MCF 10A (cell line): ENCODE measurements around the gene COMMD10. TPM values are rescaled to one million over a fixed set of nuclear protein-coding genes. Genes with fewer than 3 reads are reported as not detected.

Experiments used
- BruUV-seq: library from RNA; stranded (reverse); fragments of 400-500 nt; replicated peaks from 2 replicates; lab custom pipeline; 2021; lab: Mats Ljungman, UMichigan
- CTCF ChIA-PET: fragments of 300-600 bp; sonication (Branson Sonifier 250); formaldehyde crosslinking; extraction: SDS; loops from one replicate; lab custom pipeline; 2021; ENCODE audit warnings: antibody characterized with exemption, inconsistent platforms; lab: Yijun Ruan, JAX
- POLR2A ChIA-PET: fragments of 300-600, 350-650 bp; sonication (Branson Sonifier 250); formaldehyde crosslinking; extraction: SDS; loops from one replicate; lab custom pipeline; 2020; ENCODE audit warnings: antibody characterized with exemption, inconsistent platforms; lab: Yijun Ruan, JAX
- DNase-seq: peaks from one replicate; pipeline ENCODE4 v3.0.0-alpha.2; 2018; ENCODE audit not compliant: unreplicated experiment
- H3K27ac Mint-ChIP-seq: one replicate; pipeline ENCODE4 v1.8.0; 2022; ENCODE audit warnings: mild to moderate bottlenecking, low read depth, mixed read lengths; ENCODE audit not compliant: unreplicated experiment
- H3K27me3 Mint-ChIP-seq: one replicate; pipeline ENCODE4 v1.8.0; 2022; ENCODE audit warnings: mixed read lengths; ENCODE audit not compliant: insufficient read depth, unreplicated experiment
- H3K36me3 Mint-ChIP-seq: one replicate; pipeline ENCODE4 v1.8.0; 2022; ENCODE audit warnings: mild to moderate bottlenecking, moderate library complexity, mixed read lengths; ENCODE audit not compliant: insufficient read depth, unreplicated experiment
- H3K4me1 Mint-ChIP-seq: one replicate; pipeline ENCODE4 v1.8.0; 2022; ENCODE audit warnings: mixed read lengths; ENCODE audit not compliant: insufficient read depth, unreplicated experiment
- H3K4me3 Mint-ChIP-seq: one replicate; pipeline ENCODE4 v1.8.0; 2022; ENCODE audit warnings: mild to moderate bottlenecking, moderate library complexity, mixed read lengths; ENCODE audit not compliant: unreplicated experiment
- H3K9me3 Mint-ChIP-seq: one replicate; pipeline ENCODE4 v1.8.0; 2022; ENCODE audit warnings: mixed read lengths; ENCODE audit not compliant: unreplicated experiment
- intact Hi-C: fragments of 100-400 bp; cut with micrococcal nuclease; formaldehyde crosslinking; loops from 2 replicates; pipeline ENCODE4 v1.14.1; 2022
- total RNA-seq: library from RNA; stranded (reverse); gene quantifications from 2 replicates; pipeline ENCODE4 v1.2.3, GENCODE V29; 2022
- TF ChIP-seq, protein P1 (sequence below): fragments of 200-600 bp; IDR thresholded peaks from one replicate; pipeline ENCODE4 v1.8.0; 2022; ENCODE audit warnings: antibody characterized with exemption, mild to moderate bottlenecking; ENCODE audit not compliant: unreplicated experiment

The COMMD10 gene
- total RNA-seq, 1 experiment from 2014 or later: 23.2 TPM

DNA sequence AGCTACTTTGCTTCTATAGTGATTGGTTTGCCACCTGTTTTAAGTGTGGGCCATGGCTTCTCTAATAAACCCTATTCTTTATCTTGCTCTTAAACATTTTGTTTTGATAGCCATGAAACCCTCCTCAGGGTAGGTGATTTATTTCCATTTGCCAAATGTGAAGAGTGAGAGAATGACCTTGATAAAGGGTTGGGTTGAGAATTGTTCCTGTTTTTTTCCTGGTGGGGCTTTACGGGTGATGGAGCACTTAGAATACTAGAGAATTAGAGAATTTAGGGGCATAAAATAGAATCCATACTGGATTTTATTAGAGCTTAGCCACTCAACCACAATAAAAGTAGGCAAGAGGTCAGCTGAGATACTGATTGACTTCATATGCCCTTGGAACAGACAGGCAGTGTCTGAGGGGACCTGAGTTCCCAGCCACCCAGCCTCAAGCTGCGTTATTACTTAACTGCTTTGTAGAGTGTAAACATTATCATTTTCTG, 68.9 kb downstream of the COMMD10 start:
- ChIA-PET POLR2A (no interaction called here), CTCF (interaction anchor here (0.6 to 3.4 kb wide), 5 partner anchors 17 to 482 kb away, joined by 3 to 9 read pairs (median 3); no protein-coding TSS in a partner anchor)
- Mint-ChIP-seq H3K4me1 (no peaks in the 10 kb centered on the region), H3K27ac (no peak overlapping the region), H3K9me3 (peaks cover 7% of the 10 kb centered on the region), H3K4me3 (no peak overlapping the region), H3K36me3 (peaks cover 4% of the 10 kb centered on the region), H3K27me3 (no peaks in the 10 kb centered on the region)
- BruUV-seq: no TSS peak
- intact Hi-C loops: no loop called here
- no peak for DNase-seq
- TF ChIP-seq, protein P1, sequence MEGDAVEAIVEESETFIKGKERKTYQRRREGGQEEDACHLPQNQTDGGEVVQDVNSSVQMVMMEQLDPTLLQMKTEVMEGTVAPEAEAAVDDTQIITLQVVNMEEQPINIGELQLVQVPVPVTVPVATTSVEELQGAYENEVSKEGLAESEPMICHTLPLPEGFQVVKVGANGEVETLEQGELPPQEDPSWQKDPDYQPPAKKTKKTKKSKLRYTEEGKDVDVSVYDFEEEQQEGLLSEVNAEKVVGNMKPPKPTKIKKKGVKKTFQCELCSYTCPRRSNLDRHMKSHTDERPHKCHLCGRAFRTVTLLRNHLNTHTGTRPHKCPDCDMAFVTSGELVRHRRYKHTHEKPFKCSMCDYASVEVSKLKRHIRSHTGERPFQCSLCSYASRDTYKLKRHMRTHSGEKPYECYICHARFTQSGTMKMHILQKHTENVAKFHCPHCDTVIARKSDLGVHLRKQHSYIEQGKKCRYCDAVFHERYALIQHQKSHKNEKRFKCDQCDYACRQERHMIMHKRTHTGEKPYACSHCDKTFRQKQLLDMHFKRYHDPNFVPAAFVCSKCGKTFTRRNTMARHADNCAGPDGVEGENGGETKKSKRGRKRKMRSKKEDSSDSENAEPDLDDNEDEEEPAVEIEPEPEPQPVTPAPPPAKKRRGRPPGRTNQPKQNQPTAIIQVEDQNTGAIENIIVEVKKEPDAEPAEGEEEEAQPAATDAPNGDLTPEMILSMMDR: no peak

DNA sequence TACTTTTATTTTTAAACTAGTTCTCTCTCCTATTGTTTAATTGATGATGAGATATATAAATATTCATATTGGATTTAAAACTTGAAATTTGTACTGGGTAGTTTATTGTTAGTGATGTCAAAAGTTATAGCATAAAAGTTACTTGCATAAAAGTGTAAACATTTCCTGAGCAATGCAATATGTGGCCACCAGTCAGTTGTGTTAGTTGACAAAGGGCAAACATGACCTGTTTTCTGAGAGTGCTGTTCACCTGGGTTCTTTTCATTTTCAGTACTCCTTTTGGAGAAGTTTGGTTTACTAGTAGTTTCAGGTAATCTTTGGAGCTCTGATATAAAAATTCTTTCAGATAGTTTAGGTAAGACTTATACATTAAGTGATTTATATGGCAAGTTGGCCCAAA, 69.4 kb downstream of the COMMD10 start:
- intact Hi-C loops: no loop called here

DNA sequence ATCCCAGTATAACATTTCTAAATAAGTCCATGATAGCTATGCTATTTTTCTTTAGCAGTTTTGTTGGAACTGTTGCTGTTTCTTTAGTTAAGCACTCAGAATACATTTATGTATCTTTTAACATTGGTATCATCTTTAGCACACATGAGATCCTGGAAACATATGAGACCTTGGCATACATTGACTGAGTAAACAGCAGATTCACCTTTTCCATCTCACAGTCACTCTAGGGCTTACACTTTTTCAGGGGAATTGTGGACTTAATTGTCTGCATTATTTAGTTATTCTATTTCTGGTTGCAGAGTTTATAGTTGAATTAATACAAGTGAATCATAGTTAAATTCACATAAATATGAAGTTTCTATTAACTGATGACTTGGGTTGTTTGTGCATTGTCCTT, 70.1 kb downstream of the COMMD10 start:
- Mint-ChIP-seq H3K27ac (no peak overlapping the region), H3K4me1 (no peaks in the 10 kb centered on the region), H3K27me3 (no peaks in the 10 kb centered on the region), H3K4me3 (no peak overlapping the region), H3K9me3 (peaks cover 7% of the 10 kb centered on the region), H3K36me3 (peaks cover 6% of the 10 kb centered on the region)
- BruUV-seq: no TSS peak
- ChIA-PET POLR2A (no interaction called here), CTCF (interaction anchor here (0.6 to 3.4 kb wide), 2 partner anchors 18 to 1391 kb away, joined by 3 to 9 read pairs; no protein-coding TSS in a partner anchor)
- intact Hi-C loops: no loop called here
- no peak for DNase-seq
- TF ChIP-seq, protein P1: no peak

More for the DNA sequence above, 69.4 kb downstream of the COMMD10 start:
- H3K27me3 Mint-ChIP-seq: no peaks in the 10 kb centered on the region
- POLR2A ChIA-PET: no interaction called here
- H3K4me3 Mint-ChIP-seq: no peak overlapping the region
- peaks cover 7% of the 10 kb centered on the region for H3K9me3 Mint-ChIP-seq
- TF ChIP-seq, protein P1: no peak
- H3K36me3 Mint-ChIP-seq: peaks cover 4% of the 10 kb centered on the region
- CTCF ChIA-PET: interaction anchor here (0.6 to 3.4 kb wide), 4 partner anchors 17 to 1392 kb away, joined by 3 to 9 read pairs (median 3); no protein-coding TSS in a partner anchor
- no peaks in the 10 kb centered on the region for H3K4me1 Mint-ChIP-seq
- BruUV-seq: no TSS peak
- no peak overlapping the region for H3K27ac Mint-ChIP-seq
- no peak for DNase-seq

DNA sequence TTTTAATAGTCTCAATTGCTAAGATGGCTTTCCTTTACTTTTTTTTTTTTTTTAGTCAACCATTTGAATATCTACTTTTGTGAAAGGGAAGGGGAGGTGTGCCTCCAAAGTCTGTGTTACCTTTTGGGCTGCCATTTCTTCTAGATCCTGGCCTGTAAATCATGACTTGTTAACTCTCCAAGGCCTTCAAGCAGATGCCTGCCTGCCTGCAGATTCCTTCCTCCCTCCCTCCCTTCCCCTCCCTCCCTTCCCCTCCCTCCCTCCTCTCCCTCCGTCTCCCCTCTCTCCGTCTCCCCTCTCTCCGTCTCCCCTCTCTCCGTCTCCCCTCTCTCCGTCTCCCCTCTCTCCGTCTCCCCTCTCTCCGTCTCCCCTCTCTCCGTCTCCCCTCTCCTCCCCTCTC, 73.1 kb downstream of the COMMD10 start:
- BruUV-seq: no TSS peak
- POLR2A ChIA-PET: no interaction called here
- H3K4me3 Mint-ChIP-seq: no peak overlapping the region
- H3K27me3 Mint-ChIP-seq: no peaks in the 10 kb centered on the region
- H3K9me3 Mint-ChIP-seq: no peaks in the 10 kb centered on the region
- CTCF ChIA-PET: no interaction called here
- H3K36me3 Mint-ChIP-seq: peaks cover 8% of the 10 kb centered on the region
- TF ChIP-seq, protein P1: no peak
- H3K4me1 Mint-ChIP-seq: no peaks in the 10 kb centered on the region
- intact Hi-C loops: no loop called here
- no peak overlapping the region for H3K27ac Mint-ChIP-seq
- no peak for DNase-seq
